K562 (cell line): ENCODE data around the gene IDH2. TPM values are rescaled to one million over a fixed set of nuclear protein-coding genes. Genes with fewer than 3 reads are reported as not detected.
A peak's percentile ranks its signal among the peaks of the same experiment; 100 is the strongest.

Experiments used
- ARID4B ChIP-seq: sonication (generic); formaldehyde crosslinking; IDR thresholded peaks from 2 replicates; pipeline ENCODE4 v1.8.0; 2022; ENCODE audit warnings: mild to moderate bottlenecking, missing genetic modification reagents
- ATF6 ChIP-seq: sonication (generic); formaldehyde crosslinking; IDR thresholded peaks from 2 replicates; pipeline ENCODE4 v1.4.0; 2020; ENCODE audit warnings: mild to moderate bottlenecking, missing genetic modification reagents
- BRF2 ChIP-seq: IDR thresholded peaks from 3 replicates; pipeline ENCODE4 v1.6.1; 2011; ENCODE audit warnings: borderline replicate concordance, mild to moderate bottlenecking; ENCODE audit not compliant: insufficient read length, insufficient read depth
- CSDE1 ChIP-seq, 2 experiments: fragments of 450-650 bp; IDR thresholded peaks; 2 replicates each; pipeline ENCODE4 v1.6.1; 2016; ENCODE audit warnings: mild to moderate bottlenecking in 1 of 2
- HINFP ChIP-seq: fragments of 450-650 bp; conservative IDR thresholded peaks from 2 replicates; pipeline ENCODE4 v1.6.1; 2016; ENCODE audit warnings: missing genetic modification characterization, low read depth, mild to moderate bottlenecking, control low read depth, missing compliant biosample characterization
- HMGXB4 ChIP-seq: sonication (generic); formaldehyde crosslinking; IDR thresholded peaks from 2 replicates; pipeline ENCODE4 v1.8.1; 2023; ENCODE audit warnings: mild to moderate bottlenecking, missing genetic modification reagents
- NCOA6 ChIP-seq: fragments of 450-650 bp; IDR thresholded peaks from 2 replicates; pipeline ENCODE4 v1.6.1; 2017; ENCODE audit warnings: mild to moderate bottlenecking
- PREB ChIP-seq: sonication (generic); formaldehyde crosslinking; IDR thresholded peaks from 2 replicates; pipeline ENCODE4 v1.8.1; 2023; ENCODE audit warnings: mild to moderate bottlenecking, missing genetic modification reagents
- PTRF ChIP-seq: fragments of 450-650 bp; IDR thresholded peaks from 2 replicates; pipeline ENCODE4 v1.6.1; 2016; ENCODE audit warnings: mild to moderate bottlenecking, missing genetic modification characterization, missing compliant biosample characterization
- RBBP5 ChIP-seq: fragments of 200-600 bp; sonication (generic); IDR thresholded peaks from 2 replicates; pipeline ENCODE4 v1.6.1; 2012; ENCODE audit warnings: borderline replicate concordance, mild to moderate bottlenecking, low read length, control low read depth, inconsistent platforms; ENCODE audit not compliant: insufficient read depth, poor library complexity, severe bottlenecking
- SAP30 ChIP-seq: fragments of 200-600 bp; sonication (generic); IDR thresholded peaks from 2 replicates; pipeline ENCODE4 v1.6.1; 2012; ENCODE audit warnings: borderline replicate concordance, low read depth, mild to moderate bottlenecking, moderate library complexity, low read length, control low read depth, inconsistent platforms; ENCODE audit not compliant: insufficient read depth, poor library complexity, severe bottlenecking
- ZBTB7A ChIP-seq: IDR thresholded peaks from 2 replicates; pipeline ENCODE4 v1.6.1; 2011; ENCODE audit warnings: low read depth, mild to moderate bottlenecking, low read length, moderate library complexity, borderline replicate concordance; ENCODE audit not compliant: control insufficient read depth
- polyA plus RNA-seq, 8 experiments: library from polyadenylated mRNA; depleted of rRNA in 4 of 8; stranded (reverse) in 5 of 8; unstranded in 3 of 8; fragments of >200 nt; fragmentation: Nextera tagmentation in 2 of 8; fragmentation: Illumina TruSeq in 1 of 8; extraction: Ambion mirVana in 2 of 8; extraction: Trizol in 1 of 8; gene quantifications; 2 replicates each; pipeline versions ENCODE4 v1.2.1 to v1.2.3, GENCODE V29; 2011 to 2014; ENCODE audit warnings: inconsistent platforms in 1 of 8, missing spikeins in 1 of 8
- total RNA-seq, 7 experiments: library from RNA; depleted of rRNA in 6 of 7; stranded (reverse); fragments of >200 nt in 6 of 7; fragmentation: Illumina TruSeq in 2 of 7; extraction: Trizol in 2 of 7; gene quantifications; 2 replicates each; pipeline versions ENCODE4 v1.2.1 to v1.2.3, GENCODE V29; 2011 to 2021; ENCODE audit warnings: low replicate concordance in 1 of 7

IDH2 gene
- total and polyA plus RNA-seq, 9 of the 15 experiments (the other 6 are each of a cell fraction or from before 2014, with no cell fraction given), result 0.70 to 99.9 (median 59.2) TPM

GRCh38 chr15:90101130-90101968 is 919 bp downstream of the IDH2 start (continued):
- TF ChIP-seq HINFP (tag), result no peak
- no peak for TF ChIP-seq PTRF (tag)
- 0 out of 2 replicates have a peak, but pooled peaks have one; percentile 76 for TF ChIP-seq ZBTB7A
- no peak for TF ChIP-seq RBBP5
- TF ChIP-seq BRF2, result no peak
- no peak for TF ChIP-seq ARID4B
- TF ChIP-seq SAP30, result no peak
- no peak for TF ChIP-seq NCOA6
- TF ChIP-seq HMGXB4 (CRISPR knock-in tag), result no peak
- TF ChIP-seq CSDE1 (IDR thresholded peaks at IDR 0.05), result no peak
- no peak; the same call in 1 of the 2 replicates for TF ChIP-seq ATF6 (CRISPR knock-in tag)
- no peak for TF ChIP-seq PREB (CRISPR knock-in tag)
